Vagina (tissue), 2 donors: Measurements from ENCODE around the gene APPL1. TPM values are rescaled to one million over a fixed set of nuclear protein-coding genes. Genes with fewer than 3 reads are reported as not detected.
"Not testable (repeated sequence)": the region's sequence is repeated elsewhere in the genome, so short reads cannot be mapped to it uniquely, and the experiment has no call there.

Experiments used
- DNase-seq, 2 donors: peaks; one replicate each; pipeline ENCODE4 v3.0.0-alpha.2; 2017; ENCODE audit errors: extremely low spot score in 2 of 2
- H3K27ac ChIP-seq: fragments of 200-600 bp; sonication (generic); one replicate; pipeline ENCODE4 v1.5.1; 2019
- H3K27me3 ChIP-seq: fragments of 200-600 bp; sonication (generic); one replicate; pipeline ENCODE4 v1.5.1; 2019
- H3K36me3 ChIP-seq, 2 donors: fragments of 200-600 bp; sonication (generic); one replicate each; pipeline ENCODE4 v1.5.1; 2017 to 2019
- H3K4me1 ChIP-seq: fragments of 200-600 bp; sonication (generic); one replicate; pipeline ENCODE4 v1.5.1; 2019
- H3K4me3 ChIP-seq, 2 donors: fragments of 200-600 bp; sonication (generic); 1 replicate in 1 of 2; 2 replicates in 1 of 2; pipeline ENCODE4 v1.5.1; 2016 to 2019
- H3K9me3 ChIP-seq: fragments of 200-600 bp; sonication (generic); one replicate; pipeline ENCODE4 v1.5.1; 2019
- CTCF ChIP-seq, 3 experiments: fragments of 450-650 bp in 2 of 3; fragments of 200-600 bp in 1 of 3; sonication (generic) in 1 of 3; IDR thresholded peaks; one replicate each; pipeline ENCODE4 v1.5.1; 2017 to 2019; ENCODE audit warnings: antibody characterized with exemption in 3 of 3, mild to moderate bottlenecking in 2 of 3, moderate library complexity in 2 of 3
- POLR2A ChIP-seq, 2 donors: fragments of 450-650 bp; IDR thresholded peaks; one replicate each; pipeline ENCODE4 v1.6.1; 2017; ENCODE audit warnings: antibody characterized with exemption in 2 of 2, mild to moderate bottlenecking in 2 of 2, moderate library complexity in 2 of 2
- POLR2AphosphoS5 ChIP-seq, 2 donors: sonication (generic); formaldehyde crosslinking; IDR thresholded peaks; one replicate each; pipeline ENCODE4 v1.9.0; 2017; ENCODE audit warnings: antibody characterized with exemption in 2 of 2, mild to moderate bottlenecking in 2 of 2, low read depth in 1 of 2; ENCODE audit not compliant: insufficient read depth in 1 of 2
- intact Hi-C: fragments of 100-400 bp; cut with DNase I; formaldehyde crosslinking; loops from one replicate; pipeline ENCODE4 v1.15.1; 2023
- total RNA-seq: library from RNA; depleted of rRNA; stranded (reverse); fragments of >200 nt; gene quantifications from one replicate; pipeline ENCODE4 v1.2.3, GENCODE V29; 2016

The APPL1 gene
- total RNA-seq, 1 donor from 2014 or later, result 28.2 TPM

GRCh38 chr3:57292159-57292896 lies 64.8 kb downstream of the APPL1 start, which contains the start of gene ASB14:
ASB14 (minus strand) TSS chr3:57292685; CDS start chr3:57292033, 652 bp downstream.
- Histone ChIP-seq H3K4me1 (no peaks in the 10 kb centered on the region), H3K36me3 (no peaks in the 10 kb centered on the region), H3K27ac (no peak within 1 kb of the TSS), H3K9me3 (no peaks in the 10 kb centered on the region), H3K4me3 (no peak within 1 kb of the TSS), H3K27me3 (no peaks in the 10 kb centered on the region)
- TF ChIP-seq CTCF (IDR thresholded peaks at IDR 0.05), result no peak
- TF ChIP-seq POLR2AphosphoS5 (IDR thresholded peaks at IDR 0.05; ENCODE audit: insufficient read depth in 1 of 2, low read depth in 1 of 2), result no peak
- no peak for TF ChIP-seq POLR2A (IDR thresholded peaks at IDR 0.05)
- intact Hi-C loops, result no loop called here
- no peak for DNase-seq

GRCh38 chr3:57292897-57293526 lies 65.5 kb downstream of the APPL1 start:
- H3K9me3 ChIP-seq, result no peaks in the 10 kb centered on the region
- TF ChIP-seq POLR2A (IDR thresholded peaks at IDR 0.05), result no peak
- no peak for TF ChIP-seq POLR2AphosphoS5 (IDR thresholded peaks at IDR 0.05; ENCODE audit: insufficient read depth in 1 of 2, low read depth in 1 of 2)
- TF ChIP-seq CTCF (IDR thresholded peaks at IDR 0.05), result no peak
- no peak overlapping the region for H3K27ac ChIP-seq
- H3K4me3 ChIP-seq, result no peak overlapping the region
- DNase-seq, result no peak
- no peaks in the 10 kb centered on the region for H3K4me1 ChIP-seq
- no peaks in the 10 kb centered on the region for H3K27me3 ChIP-seq
- intact Hi-C loops, result no loop called here
- no peaks in the 10 kb centered on the region for H3K36me3 ChIP-seq

GRCh38 chr3:57298041-57298440 lies 70.5 kb downstream of the APPL1 start:
- H3K27me3 ChIP-seq, result no peaks in the 10 kb centered on the region
- no peak for TF ChIP-seq POLR2AphosphoS5 (IDR thresholded peaks at IDR 0.05; ENCODE audit: insufficient read depth in 1 of 2, low read depth in 1 of 2)
- intact Hi-C loops, result no loop called here
- no peaks in the 10 kb centered on the region for H3K4me1 ChIP-seq
- H3K9me3 ChIP-seq, result no peaks in the 10 kb centered on the region
- no peak for DNase-seq
- no peak overlapping the region for H3K27ac ChIP-seq
- H3K36me3 ChIP-seq, result no peaks in the 10 kb centered on the region
- no peak overlapping the region for H3K4me3 ChIP-seq

GRCh38 chr3:57303520-57303919 lies 76.0 kb downstream of the APPL1 start:
- H3K4me3 ChIP-seq, H3K4me1 ChIP-seq, H3K36me3 ChIP-seq, H3K27me3 ChIP-seq, DNase-seq, H3K9me3 ChIP-seq, H3K27ac ChIP-seq, intact Hi-C loops: not testable (repeated sequence)

DNA sequence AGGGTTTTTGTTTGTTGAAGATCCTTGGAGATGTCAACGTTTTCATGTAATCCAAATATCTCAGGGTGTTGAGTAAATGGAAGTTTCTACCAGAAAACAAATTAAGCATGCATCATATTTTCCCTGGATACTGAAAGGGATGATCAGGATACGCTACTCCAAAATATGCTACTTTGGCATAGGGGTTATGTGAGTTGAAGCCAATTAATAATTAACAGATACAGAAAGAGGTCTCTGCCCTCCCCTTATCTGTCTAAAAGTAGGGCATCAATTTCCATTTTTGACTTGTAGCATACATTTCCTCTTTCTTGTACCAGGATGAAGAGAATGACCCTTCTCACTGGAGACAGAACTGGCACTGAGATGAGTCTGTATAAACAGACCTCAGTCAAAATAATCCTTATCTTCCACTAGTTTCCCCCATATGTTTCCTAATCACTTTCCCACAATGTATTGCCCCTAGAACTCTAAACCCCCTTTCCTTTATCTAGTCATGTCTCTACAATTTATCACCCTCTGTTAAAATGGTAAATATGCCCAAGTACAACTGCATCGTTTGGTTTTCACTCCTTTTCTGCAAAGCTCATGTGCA lies 82.3 kb downstream of the APPL1 start:
- no peaks in the 10 kb centered on the region for H3K4me1 ChIP-seq
- H3K4me3 ChIP-seq, result no peak overlapping the region
- no peak overlapping the region for H3K27ac ChIP-seq
- no peaks in the 10 kb centered on the region for H3K36me3 ChIP-seq
- H3K27me3 ChIP-seq, result no peaks in the 10 kb centered on the region
- H3K9me3 ChIP-seq, result no peaks in the 10 kb centered on the region
- intact Hi-C loops, result no loop called here
- TF ChIP-seq POLR2A (IDR thresholded peaks at IDR 0.05) (no peak), POLR2AphosphoS5 (IDR thresholded peaks at IDR 0.05; ENCODE audit: insufficient read depth in 1 of 2, low read depth in 1 of 2) (no peak), CTCF (IDR thresholded peaks at IDR 0.05) (no peak)
- DNase-seq, result no peak

- DNase-seq, result no peak
- no peak overlapping the region for H3K4me3 ChIP-seq
- H3K9me3 ChIP-seq, result no peaks in the 10 kb centered on the region
- H3K4me1 ChIP-seq, result no peaks in the 10 kb centered on the region
- H3K27ac ChIP-seq, result no peak overlapping the region
- intact Hi-C loops, result no loop called here
- no peak for TF ChIP-seq POLR2A (IDR thresholded peaks at IDR 0.05)
- TF ChIP-seq CTCF (IDR thresholded peaks at IDR 0.05), result no peak
- TF ChIP-seq POLR2AphosphoS5 (IDR thresholded peaks at IDR 0.05; ENCODE audit: insufficient read depth in 1 of 2, low read depth in 1 of 2), result no peak
- no peaks in the 10 kb centered on the region for H3K27me3 ChIP-seq
- H3K36me3 ChIP-seq, result no peaks in the 10 kb centered on the region
These were observed 86.7 kb downstream of the APPL1 start for GRCh38 chr3:57314204-57314603.
